PC-9 (cell line): Measurements from ENCODE around the gene GATD1. TPM values are rescaled to one million over a fixed set of nuclear protein-coding genes. Genes with fewer than 3 reads are reported as not detected.

ENCODE experiments used
- total RNA-seq: library from RNA; stranded (reverse); gene quantifications from 2 replicates; pipeline ENCODE4 v1.2.3, GENCODE V29; 2021

GATD1 gene
- total RNA-seq, 1 experiment from 2014 or later = 52.7 TPM

Other genes starting within 250 kb of the GATD1 start
- gene HRAS, start 241.9 kb downstream of the GATD1 start, total RNA-seq = 47.2 and 47.5 TPM in 2 replicates
- gene LRRC56, start 240.0 kb downstream of the GATD1 start, total RNA-seq = 5.0 and 6.3 TPM in 2 replicates
- gene LMNTD2, start 216.7 kb downstream of the GATD1 start, total RNA-seq = 12.8 and 16.3 TPM in 2 replicates
- 36.2 and 40.8 TPM in 2 replicates for gene RASSF7, start 216.5 kb downstream of the GATD1 start, total RNA-seq
- 21.7 and 24.5 TPM in 2 replicates for gene PHRF1, start 201.0 kb downstream of the GATD1 start, total RNA-seq
- gene IRF7, start 161.5 kb downstream of the GATD1 start, total RNA-seq = 10.7 and 13.1 TPM in 2 replicates
- not detected in 2 replicates for gene CDHR5, start 152.5 kb downstream of the GATD1 start, total RNA-seq
- not detected in 2 replicates for gene SCT, start 150.3 kb downstream of the GATD1 start, total RNA-seq
- 0.35 and 1.4 TPM in 2 replicates for gene DRD4, start 140.2 kb downstream of the GATD1 start, total RNA-seq
- 36.9 and 44.4 TPM in 2 replicates for gene DEAF1, start 82.3 kb downstream of the GATD1 start, total RNA-seq
- 34.0 and 36.6 TPM in 2 replicates for gene TMEM80, start 81.7 kb downstream of the GATD1 start, total RNA-seq
- gene EPS8L2, start 71.3 kb downstream of the GATD1 start, total RNA-seq = 228 and 229 TPM in 2 replicates
- 434 and 446 TPM in 2 replicates for gene TALDO1, start 30.0 kb downstream of the GATD1 start, total RNA-seq
- not detected in 2 replicates for gene CEND1, start 12.6 kb upstream of the GATD1 start, total RNA-seq
- gene SLC25A22, start 20.8 kb upstream of the GATD1 start, total RNA-seq = 24.6 and 25.8 TPM in 2 replicates
- 16.7 and 24.3 TPM in 2 replicates for gene PIDD1, start 27.7 kb upstream of the GATD1 start, total RNA-seq
- gene RPLP2, start 32.5 kb upstream of the GATD1 start, total RNA-seq = 1,270 and 1,465 TPM in 2 replicates
- 137 and 142 TPM in 2 replicates for gene PNPLA2, start 41.4 kb upstream of the GATD1 start, total RNA-seq
- 17.5 and 21.2 TPM in 2 replicates for gene CRACR2B, start 50.4 kb upstream of the GATD1 start, total RNA-seq
- gene CD151, start 55.5 kb upstream of the GATD1 start, total RNA-seq = 184 and 199 TPM in 2 replicates
- 87.4 and 99.7 TPM in 2 replicates for gene POLR2L, start 65.0 kb upstream of the GATD1 start, total RNA-seq
- gene TSPAN4, start 65.4 kb upstream of the GATD1 start, total RNA-seq = 30.4 and 43.6 TPM in 2 replicates
- 66.1 and 85.6 TPM in 2 replicates for gene CHID1, start 133.3 kb upstream of the GATD1 start, total RNA-seq
- 39.4 and 44.0 TPM in 2 replicates for gene AP2A2, start 148.4 kb upstream of the GATD1 start, total RNA-seq